ENCODE measurements around the gene UBE3A. TPM values are rescaled to one million over a fixed set of nuclear protein-coding genes. Genes with fewer than 3 reads are reported as not detected.

UBE3A gene
- total RNA-seq, 1 experiment from 2014 or later = 39.3 TPM

DNA sequence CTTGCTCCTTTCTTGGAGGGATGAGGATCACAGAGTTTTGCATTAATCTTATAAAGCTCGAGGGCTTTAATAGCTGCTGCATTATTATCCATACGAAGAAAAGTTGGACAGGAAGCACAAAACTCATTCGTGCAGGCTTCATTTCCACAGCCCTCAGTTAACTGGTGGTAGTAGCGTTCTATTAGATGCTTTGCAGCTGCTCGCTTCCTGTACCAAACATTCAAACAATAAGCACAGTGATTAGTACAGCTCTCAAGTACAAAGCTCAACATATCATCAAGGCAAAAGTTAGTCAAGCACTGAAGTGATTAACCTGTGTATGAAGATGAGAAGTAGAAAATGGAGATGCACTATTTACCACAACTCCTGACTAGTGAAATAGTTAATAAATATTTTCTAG is 63.3 kb downstream of the UBE3A start:
- DNase-seq = no peak
- H3K27ac Mint-ChIP-seq (ENCODE audit: unreplicated experiment) = no peak overlapping the region
- H3K4me1 Mint-ChIP-seq (ENCODE audit: low read depth, unreplicated experiment) = no peaks in the 10 kb centered on the region
- no TSS peak for BruUV-seq (replicated peaks)
- H3K27me3 Mint-ChIP-seq (ENCODE audit: unreplicated experiment) = no peaks in the 10 kb centered on the region
- CTCF ChIA-PET = no interaction called here
- H3K36me3 Mint-ChIP-seq (ENCODE audit: insufficient read depth, unreplicated experiment) = no peaks in the 10 kb centered on the region
- intact Hi-C loops (cut with micrococcal nuclease; ENCODE audit: unreplicated experiment) = no loop called here
- H3K4me3 Mint-ChIP-seq (ENCODE audit: low read depth, unreplicated experiment) = no peak overlapping the region
- no peak for TF ChIP-seq CTCF (IDR thresholded peaks at IDR 0.05; ENCODE audit: unreplicated experiment)
- no peaks in the 10 kb centered on the region for H3K9me3 Mint-ChIP-seq (ENCODE audit: low read depth, unreplicated experiment)

DNA sequence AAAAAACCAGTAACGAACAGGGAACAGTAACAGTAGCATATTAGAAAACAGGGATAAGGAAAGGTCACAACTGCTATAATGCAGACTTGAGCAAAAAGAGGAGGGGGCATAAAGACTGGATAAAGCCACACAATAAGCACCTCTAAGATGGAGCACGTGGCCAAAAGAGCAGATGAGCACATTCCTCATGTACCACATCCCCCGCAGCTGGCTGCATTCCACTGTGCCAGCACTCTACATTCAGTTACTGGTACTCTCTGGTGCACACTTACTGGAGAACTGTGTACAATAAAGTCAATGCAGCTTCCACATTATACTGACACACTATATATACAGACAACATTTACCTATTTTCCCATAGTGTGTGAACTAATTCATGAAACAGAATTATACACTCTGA is 64.7 kb downstream of the UBE3A start:
- intact Hi-C loops (cut with micrococcal nuclease; ENCODE audit: unreplicated experiment) = no loop called here
- CTCF ChIA-PET = no interaction called here
- Mint-ChIP-seq H3K4me1 (ENCODE audit: low read depth, unreplicated experiment) (no peaks in the 10 kb centered on the region), H3K27ac (ENCODE audit: unreplicated experiment) (no peak overlapping the region), H3K4me3 (ENCODE audit: low read depth, unreplicated experiment) (no peak overlapping the region), H3K27me3 (ENCODE audit: unreplicated experiment) (no peaks in the 10 kb centered on the region), H3K36me3 (ENCODE audit: insufficient read depth, unreplicated experiment) (no peaks in the 10 kb centered on the region), H3K9me3 (ENCODE audit: low read depth, unreplicated experiment) (no peaks in the 10 kb centered on the region)
- no peak for TF ChIP-seq CTCF (IDR thresholded peaks at IDR 0.05; ENCODE audit: unreplicated experiment)
- DNase-seq = no peak
- BruUV-seq (replicated peaks) = no TSS peak

- intact Hi-C loops (cut with micrococcal nuclease; ENCODE audit: unreplicated experiment) = no loop called here
These were observed 66.5 kb downstream of the UBE3A start for GRCh38 chr15:25372298-25372697.

GRCh38 chr15:25368850-25369249 is 70.0 kb downstream of the UBE3A start:
- H3K4me1 Mint-ChIP-seq (ENCODE audit: low read depth, unreplicated experiment) = no peaks in the 10 kb centered on the region
- TF ChIP-seq CTCF (IDR thresholded peaks at IDR 0.05; ENCODE audit: unreplicated experiment) = no peak
- no peak overlapping the region for H3K27ac Mint-ChIP-seq (ENCODE audit: unreplicated experiment)
- CTCF ChIA-PET = interaction anchor here (0.5 kb wide), 1 partner anchor 888 kb away, joined by 3 read pairs; no protein-coding TSS in a partner anchor
- no TSS peak for BruUV-seq (replicated peaks)
- no peaks in the 10 kb centered on the region for H3K36me3 Mint-ChIP-seq (ENCODE audit: insufficient read depth, unreplicated experiment)
- no peak for DNase-seq
- no peaks in the 10 kb centered on the region for H3K9me3 Mint-ChIP-seq (ENCODE audit: low read depth, unreplicated experiment)
- H3K27me3 Mint-ChIP-seq (ENCODE audit: unreplicated experiment) = no peaks in the 10 kb centered on the region
- H3K4me3 Mint-ChIP-seq (ENCODE audit: low read depth, unreplicated experiment) = no peak overlapping the region
- intact Hi-C loops (cut with micrococcal nuclease; ENCODE audit: unreplicated experiment) = no loop called here

More at GRCh38 chr15:25372298-25372697, 66.5 kb downstream of the UBE3A start:
- H3K27me3 Mint-ChIP-seq (ENCODE audit: unreplicated experiment) = no peaks in the 10 kb centered on the region
- no TSS peak for BruUV-seq (replicated peaks)
- no peak overlapping the region for H3K27ac Mint-ChIP-seq (ENCODE audit: unreplicated experiment)
- no peak for DNase-seq
- no peaks in the 10 kb centered on the region for H3K9me3 Mint-ChIP-seq (ENCODE audit: low read depth, unreplicated experiment)
- no peak overlapping the region for H3K4me3 Mint-ChIP-seq (ENCODE audit: low read depth, unreplicated experiment)
- no peaks in the 10 kb centered on the region for H3K4me1 Mint-ChIP-seq (ENCODE audit: low read depth, unreplicated experiment)
- H3K36me3 Mint-ChIP-seq (ENCODE audit: insufficient read depth, unreplicated experiment) = no peaks in the 10 kb centered on the region
- no peak for TF ChIP-seq CTCF (IDR thresholded peaks at IDR 0.05; ENCODE audit: unreplicated experiment)
- CTCF ChIA-PET = no interaction called here
